ENCODE data around the gene EPHA1.
"Not testable (repeated sequence)": the region's sequence is repeated elsewhere in the genome, so short reads cannot be mapped to it uniquely, and the experiment has no call there.

The EPHA1 gene

GRCh38 chr7:143417734-143418383, 9.2 kb upstream of the EPHA1 start:
- no peaks in the 10 kb centered on the region for H3K4me1 ChIP-seq (ENCODE audit: insufficient read depth, low read length, poor library complexity, severe bottlenecking)
- H2AFZ ChIP-seq (ENCODE audit: low read length) = no peak overlapping the region
- no peak overlapping the region for H3K9ac ChIP-seq (ENCODE audit: low read depth, low read length, poor library complexity, severe bottlenecking)
- no peaks in the 10 kb centered on the region for H3F3A ChIP-seq (ENCODE audit: low read depth)
- no peaks in the 10 kb centered on the region for H3K79me2 ChIP-seq (ENCODE audit: insufficient read depth, low read length)
- no peaks in the 10 kb centered on the region for H3K9me3 ChIP-seq (ENCODE audit: insufficient read depth, low read depth, low read length)
- no peaks in the 10 kb centered on the region for H3K27me3 ChIP-seq (ENCODE audit: insufficient read depth, low read length, poor library complexity, severe bottlenecking)
- no peaks in the 10 kb centered on the region for H3K36me3 ChIP-seq (ENCODE audit: insufficient read depth, low read length)
- no peak for TF ChIP-seq EZH2phosphoT487 (IDR thresholded peaks at IDR 0.05; ENCODE audit: borderline replicate concordance)
- TF ChIP-seq, protein P1, sequence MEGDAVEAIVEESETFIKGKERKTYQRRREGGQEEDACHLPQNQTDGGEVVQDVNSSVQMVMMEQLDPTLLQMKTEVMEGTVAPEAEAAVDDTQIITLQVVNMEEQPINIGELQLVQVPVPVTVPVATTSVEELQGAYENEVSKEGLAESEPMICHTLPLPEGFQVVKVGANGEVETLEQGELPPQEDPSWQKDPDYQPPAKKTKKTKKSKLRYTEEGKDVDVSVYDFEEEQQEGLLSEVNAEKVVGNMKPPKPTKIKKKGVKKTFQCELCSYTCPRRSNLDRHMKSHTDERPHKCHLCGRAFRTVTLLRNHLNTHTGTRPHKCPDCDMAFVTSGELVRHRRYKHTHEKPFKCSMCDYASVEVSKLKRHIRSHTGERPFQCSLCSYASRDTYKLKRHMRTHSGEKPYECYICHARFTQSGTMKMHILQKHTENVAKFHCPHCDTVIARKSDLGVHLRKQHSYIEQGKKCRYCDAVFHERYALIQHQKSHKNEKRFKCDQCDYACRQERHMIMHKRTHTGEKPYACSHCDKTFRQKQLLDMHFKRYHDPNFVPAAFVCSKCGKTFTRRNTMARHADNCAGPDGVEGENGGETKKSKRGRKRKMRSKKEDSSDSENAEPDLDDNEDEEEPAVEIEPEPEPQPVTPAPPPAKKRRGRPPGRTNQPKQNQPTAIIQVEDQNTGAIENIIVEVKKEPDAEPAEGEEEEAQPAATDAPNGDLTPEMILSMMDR (conservative IDR thresholded peaks at IDR 0.05; ENCODE audit: low read length) = no peak
- no peaks in the 10 kb centered on the region for H3K9me2 ChIP-seq (replicated peaks; ENCODE audit: low read depth, low read length)
- H3K4me3 ChIP-seq (ENCODE audit: low read length, poor library complexity, severe bottlenecking) = no peak overlapping the region
- H4K20me1 ChIP-seq (ENCODE audit: insufficient read depth, low read length, poor library complexity, severe bottlenecking) = no peaks in the 10 kb centered on the region
- H3K4me2 ChIP-seq (ENCODE audit: low read depth, low read length, poor library complexity, severe bottlenecking) = no peak overlapping the region

DNA sequence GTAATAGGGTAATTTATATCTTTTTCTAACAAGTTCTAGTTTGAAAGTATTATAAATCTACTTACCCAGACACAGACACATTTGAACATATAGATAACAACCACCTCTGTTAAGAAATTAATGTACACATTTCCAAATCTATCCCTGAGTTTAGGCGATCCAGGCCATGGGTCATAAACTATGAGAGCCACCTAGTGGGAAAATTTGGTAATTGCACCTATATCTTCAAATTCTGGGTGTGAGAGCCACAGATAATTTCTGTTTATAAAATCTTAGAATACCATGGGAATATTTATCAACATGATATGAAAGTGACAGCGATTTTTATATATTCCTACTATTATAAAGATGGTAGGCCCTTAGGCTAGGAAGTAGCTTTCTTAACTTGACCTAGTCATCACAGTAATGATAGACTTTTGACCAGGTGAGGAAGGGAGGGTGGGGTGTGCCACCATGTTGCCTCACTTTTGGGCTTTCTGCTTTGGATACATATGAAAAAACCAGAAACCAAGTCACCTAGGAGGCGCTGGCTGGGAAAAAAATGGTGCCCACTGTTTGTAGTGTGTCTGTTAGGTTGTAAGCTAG, 8.0 kb upstream of the EPHA1 start:
- Histone ChIP-seq H4K20me1 (ENCODE audit: insufficient read depth, low read length, poor library complexity, severe bottlenecking) (no peaks in the 10 kb centered on the region), H3K4me3 (ENCODE audit: low read length, poor library complexity, severe bottlenecking) (no peak overlapping the region), H2AFZ (ENCODE audit: low read length) (no peak overlapping the region), H3K79me2 (ENCODE audit: insufficient read depth, low read length) (no peaks in the 10 kb centered on the region), H3K36me3 (ENCODE audit: insufficient read depth, low read length) (no peaks in the 10 kb centered on the region), H3K9ac (ENCODE audit: low read depth, low read length, poor library complexity, severe bottlenecking) (no peak overlapping the region), H3K27me3 (ENCODE audit: insufficient read depth, low read length, poor library complexity, severe bottlenecking) (no peaks in the 10 kb centered on the region), H3K9me2 (replicated peaks; ENCODE audit: low read depth, low read length) (no peaks in the 10 kb centered on the region), H3F3A (ENCODE audit: low read depth) (no peaks in the 10 kb centered on the region), H3K4me1 (ENCODE audit: insufficient read depth, low read length, poor library complexity, severe bottlenecking) (peaks cover 7% of the 10 kb centered on the region), H3K9me3 (ENCODE audit: insufficient read depth, low read depth, low read length) (no peaks in the 10 kb centered on the region), H3K4me2 (ENCODE audit: low read depth, low read length, poor library complexity, severe bottlenecking) (no peak overlapping the region)
- TF ChIP-seq, protein P1 (conservative IDR thresholded peaks at IDR 0.05; ENCODE audit: low read length) = peak; percentile 92
- no peak for TF ChIP-seq EZH2phosphoT487 (IDR thresholded peaks at IDR 0.05; ENCODE audit: borderline replicate concordance)

- H3K36me3 ChIP-seq (ENCODE audit: insufficient read depth, low read length) = no peaks in the 10 kb centered on the region
- H3K9me2 ChIP-seq (replicated peaks; ENCODE audit: low read depth, low read length) = no peaks in the 10 kb centered on the region
- H3K9me3 ChIP-seq (ENCODE audit: insufficient read depth, low read depth, low read length) = no peaks in the 10 kb centered on the region
- TF ChIP-seq, protein P1 (conservative IDR thresholded peaks at IDR 0.05; ENCODE audit: low read length) = no peak
- TF ChIP-seq EZH2phosphoT487 (IDR thresholded peaks at IDR 0.05; ENCODE audit: borderline replicate concordance) = no peak
- no peaks in the 10 kb centered on the region for H3F3A ChIP-seq (ENCODE audit: low read depth)
- no peak overlapping the region for H3K4me3 ChIP-seq (ENCODE audit: low read length, poor library complexity, severe bottlenecking)
- H4K20me1 ChIP-seq (ENCODE audit: insufficient read depth, low read length, poor library complexity, severe bottlenecking) = no peaks in the 10 kb centered on the region
- no peak overlapping the region for H2AFZ ChIP-seq (ENCODE audit: low read length)
- H3K9ac ChIP-seq (ENCODE audit: low read depth, low read length, poor library complexity, severe bottlenecking) = no peak overlapping the region
- H3K4me2 ChIP-seq (ENCODE audit: low read depth, low read length, poor library complexity, severe bottlenecking) = no peak overlapping the region
- no peaks in the 10 kb centered on the region for H3K79me2 ChIP-seq (ENCODE audit: insufficient read depth, low read length)
- peaks cover 11% of the 10 kb centered on the region for H3K4me1 ChIP-seq (ENCODE audit: insufficient read depth, low read length, poor library complexity, severe bottlenecking)
- no peaks in the 10 kb centered on the region for H3K27me3 ChIP-seq (ENCODE audit: insufficient read depth, low read length, poor library complexity, severe bottlenecking)
Measured at GRCh38 chr7:143415742-143416397, 7.2 kb upstream of the EPHA1 start.

DNA sequence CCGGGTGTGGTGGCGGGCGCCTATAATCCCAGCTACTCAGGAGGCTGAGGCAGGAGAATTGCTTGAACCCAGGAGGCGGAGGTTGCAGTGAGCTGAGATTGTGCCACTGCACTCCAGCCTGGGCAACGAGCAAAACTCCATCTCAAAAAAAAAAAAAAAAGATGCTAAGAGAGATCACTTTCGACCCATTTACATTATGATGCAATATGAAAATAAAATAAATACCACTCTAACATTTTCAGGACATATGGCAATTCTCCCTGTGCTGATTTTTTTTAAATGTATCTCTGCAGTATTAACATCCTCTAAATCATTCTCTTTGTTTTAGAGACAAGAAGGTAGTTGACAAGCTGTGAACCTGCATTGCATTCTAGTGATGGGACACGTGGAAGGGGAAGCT, 6.6 kb upstream of the EPHA1 start:
- H2AFZ ChIP-seq (ENCODE audit: low read length); H3K27me3 ChIP-seq (ENCODE audit: insufficient read depth, low read length, poor library complexity, severe bottlenecking); H3K9me3 ChIP-seq (ENCODE audit: insufficient read depth, low read depth, low read length); H3K9me2 ChIP-seq (replicated peaks; ENCODE audit: low read depth, low read length); H3F3A ChIP-seq (ENCODE audit: low read depth); H3K9ac ChIP-seq (ENCODE audit: low read depth, low read length, poor library complexity, severe bottlenecking); H3K4me3 ChIP-seq (ENCODE audit: low read length, poor library complexity, severe bottlenecking); H3K4me2 ChIP-seq (ENCODE audit: low read depth, low read length, poor library complexity, severe bottlenecking); H3K36me3 ChIP-seq (ENCODE audit: insufficient read depth, low read length); H3K79me2 ChIP-seq (ENCODE audit: insufficient read depth, low read length); H4K20me1 ChIP-seq (ENCODE audit: insufficient read depth, low read length, poor library complexity, severe bottlenecking): not testable (repeated sequence)
- peaks cover 16% of the 10 kb centered on the region for H3K4me1 ChIP-seq (ENCODE audit: insufficient read depth, low read length, poor library complexity, severe bottlenecking)
